Liver (tissue), 9 donors: ENCODE data around the gene GMDS. TPM values are rescaled to one million over a fixed set of nuclear protein-coding genes. Genes with fewer than 3 reads are reported as not detected.

Experiments
- DNase-seq: peaks from one replicate; pipeline ENCODE4 v3.0.0-alpha.2; 2017; ENCODE audit warnings: low spot score
- H3K27ac ChIP-seq, 2 donors: one replicate each; pipeline ENCODE4 v1.7.0; 2013; ENCODE audit warnings: inconsistent platforms in 2 of 2, low read length in 2 of 2, control low read depth in 1 of 2, low read depth in 1 of 2, mild to moderate bottlenecking in 1 of 2
- H3K27me3 ChIP-seq, 4 donors: one replicate each; pipeline versions ENCODE4 v1.6.1 to v1.7.0; 2013; ENCODE audit warnings: low read length in 3 of 4, inconsistent platforms in 1 of 4, mild to moderate bottlenecking in 1 of 4, moderate library complexity in 1 of 4; ENCODE audit not compliant: control insufficient read depth in 4 of 4, insufficient read depth in 4 of 4
- H3K36me3 ChIP-seq, 4 donors: one replicate each; pipeline versions ENCODE4 v1.6.1 to v1.7.0; 2013; ENCODE audit warnings: low read length in 3 of 4, mild to moderate bottlenecking in 3 of 4, low read depth in 1 of 4, moderate library complexity in 1 of 4; ENCODE audit not compliant: control insufficient read depth in 4 of 4, insufficient read depth in 3 of 4
- H3K4me1 ChIP-seq, 4 donors: one replicate each; pipeline versions ENCODE4 v1.6.1 to v1.7.0; 2013; ENCODE audit warnings: low read length in 3 of 4, mild to moderate bottlenecking in 3 of 4, moderate library complexity in 1 of 4; ENCODE audit not compliant: control insufficient read depth in 4 of 4, insufficient read depth in 4 of 4
- H3K4me3 ChIP-seq, 3 donors: one replicate each; pipeline versions ENCODE4 v1.6.1 to v1.7.0; 2013; ENCODE audit warnings: low read length in 3 of 3, control low read depth in 1 of 3, low read depth in 1 of 3, mild to moderate bottlenecking in 1 of 3
- H3K9ac ChIP-seq, 2 donors: one replicate each; pipeline ENCODE4 v1.7.0; 2013; ENCODE audit warnings: low read length in 2 of 2, mild to moderate bottlenecking in 2 of 2, moderate library complexity in 2 of 2, control low read depth in 1 of 2, low read depth in 1 of 2
- H3K9me3 ChIP-seq, 4 donors: one replicate each; pipeline versions ENCODE4 v1.6.1 to v1.7.0; 2013; ENCODE audit warnings: low read length in 3 of 4; ENCODE audit not compliant: control insufficient read depth in 4 of 4
- ATF3 ChIP-seq: IDR thresholded peaks from 2 replicates; pipeline ENCODE4 v1.6.1; 2016; ENCODE audit warnings: antibody characterized with exemption
- EGR1 ChIP-seq, 2 donors: IDR thresholded peaks; 2 replicates each; pipeline ENCODE4 v1.6.1; 2016 to 2018; ENCODE audit warnings: antibody characterized with exemption in 2 of 2, low read depth in 2 of 2
- FOXA1 ChIP-seq: IDR thresholded peaks from 2 replicates; pipeline ENCODE4 v1.6.1; 2016; ENCODE audit warnings: antibody characterized with exemption
- FOXA2 ChIP-seq: IDR thresholded peaks from 2 replicates; pipeline ENCODE4 v1.6.1; 2016; ENCODE audit warnings: antibody characterized with exemption
- GABPA ChIP-seq, 2 donors: IDR thresholded peaks in 1 of 2; conservative IDR thresholded peaks in 1 of 2; 2 replicates each; pipeline ENCODE4 v1.6.1; 2016; ENCODE audit warnings: antibody characterized with exemption in 2 of 2, mild to moderate bottlenecking in 1 of 2, moderate library complexity in 1 of 2
- HNF4A ChIP-seq, 2 donors: conservative IDR thresholded peaks; 2 replicates each; pipeline ENCODE4 v1.6.1; 2016; ENCODE audit warnings: antibody characterized with exemption in 2 of 2, mild to moderate bottlenecking in 2 of 2
- HNF4G ChIP-seq: IDR thresholded peaks from 2 replicates; pipeline ENCODE4 v1.6.1; 2016; ENCODE audit warnings: antibody characterized with exemption
- JUND ChIP-seq, 2 donors: IDR thresholded peaks; 2 replicates each; pipeline ENCODE4 v1.6.1; 2016; ENCODE audit warnings: antibody characterized with exemption in 2 of 2
- MAX ChIP-seq: IDR thresholded peaks from 2 replicates; pipeline ENCODE4 v1.6.1; 2016; ENCODE audit warnings: antibody characterized with exemption
- REST ChIP-seq: IDR thresholded peaks from 2 replicates; pipeline ENCODE4 v1.6.1; 2016; ENCODE audit warnings: antibody characterized with exemption, mild to moderate bottlenecking
- RXRA ChIP-seq, 2 donors: IDR thresholded peaks; 2 replicates each; pipeline ENCODE4 v1.6.1; 2017 to 2018; ENCODE audit warnings: antibody characterized with exemption in 2 of 2, mild to moderate bottlenecking in 1 of 2
- SP1 ChIP-seq: IDR thresholded peaks from 2 replicates; pipeline ENCODE4 v1.6.1; 2018; ENCODE audit warnings: antibody characterized with exemption, mild to moderate bottlenecking
- TAF1 ChIP-seq: conservative IDR thresholded peaks from 2 replicates; pipeline ENCODE4 v1.6.1; 2016; ENCODE audit warnings: antibody characterized with exemption, mild to moderate bottlenecking
- YY1 ChIP-seq: IDR thresholded peaks from 2 replicates; pipeline ENCODE4 v1.6.1; 2016; ENCODE audit warnings: antibody characterized with exemption, mild to moderate bottlenecking
- ZBTB33 ChIP-seq: IDR thresholded peaks from 2 replicates; pipeline ENCODE4 v1.6.1; 2016; ENCODE audit warnings: antibody characterized with exemption
- WGBS: extraction: QIAGEN DNeasy Blood & Tissue Kit; methylation state at CpG from one replicate; pipeline ENCODE4 v1.1.7; 2013; 5-methylcytosine and 5-hydroxymethylcytosine counted together
- polyA plus RNA-seq, 2 donors: library from polyadenylated mRNA; stranded (reverse) in 1 of 2; unstranded in 1 of 2; fragments of 200-250 nt in 1 of 2; fragments of >200 nt in 1 of 2; fragmentation: Nextera tagmentation in 1 of 2; extraction: Ambion mirVana in 1 of 2; gene quantifications; one replicate each; pipeline versions ENCODE4 v1.2.1 to v1.2.3, GENCODE V29; 2013 to 2015
- total RNA-seq, 2 donors: library from RNA; depleted of rRNA; stranded (reverse); fragments of >200 nt; gene quantifications; one replicate each; pipeline ENCODE4 v1.2.3, GENCODE V29; 2014
- donor health status: healthy.
- donor health status: healthy.
- donor health status: healthy.
- donor health status: healthy.
- donor health status: healthy.

Gene GMDS
- total and polyA plus RNA-seq, 4 donors: 3.5 to 15.6 (median 13.0) TPM

GRCh38 chr6:1798965-1799325 is 446.5 kb downstream of the GMDS start:
- Histone ChIP-seq H3K9ac (no peak overlapping the region), H3K9me3 (no peaks in the 10 kb centered on the region), H3K27ac (no peak overlapping the region), H3K27me3 (no peaks in the 10 kb centered on the region), H3K4me3 (no peak overlapping the region), H3K4me1 (no peaks in the 10 kb centered on the region), H3K36me3 (no peaks in the 10 kb centered on the region)
- no peak for DNase-seq
- TF ChIP-seq RXRA (IDR thresholded peaks at IDR 0.05): no peak
- 92% methylated on average over 8 of the region's 8 CpGs for WGBS

GRCh38 chr6:1798303-1798964 is 447.0 kb downstream of the GMDS start:
- TF ChIP-seq SP1 (no peak), TAF1 (no peak), FOXA1 (no peak), FOXA2 (no peak), JUND (IDR thresholded peaks at IDR 0.05) (no peak), ATF3 (no peak)
- DNase-seq: no peak
- H3K27ac ChIP-seq: no peak overlapping the region
- H3K9me3 ChIP-seq: no peaks in the 10 kb centered on the region
- WGBS: 97% methylated on average over 9 of the region's 9 CpGs
- H3K9ac ChIP-seq: no peak overlapping the region
- H3K36me3 ChIP-seq: no peaks in the 10 kb centered on the region
- no peak overlapping the region for H3K4me3 ChIP-seq
- no peaks in the 10 kb centered on the region for H3K27me3 ChIP-seq
- no peaks in the 10 kb centered on the region for H3K4me1 ChIP-seq

- TF ChIP-seq TAF1: no peak
- no peak for TF ChIP-seq JUND (IDR thresholded peaks at IDR 0.05)
- TF ChIP-seq ATF3: no peak
- no peak for TF ChIP-seq HNF4G
- TF ChIP-seq RXRA (IDR thresholded peaks at IDR 0.05): no peak
- no peak for TF ChIP-seq FOXA2
- TF ChIP-seq GABPA (IDR thresholded peaks at IDR 0.05 in 1 of 2, conservative IDR thresholded peaks at IDR 0.05 in 1 of 2): no peak
- TF ChIP-seq SP1: no peak
- no peak for TF ChIP-seq REST
- TF ChIP-seq YY1: no peak
- no peak for TF ChIP-seq EGR1 (IDR thresholded peaks at IDR 0.05; ENCODE audit: low read depth in 2 of 2)
- no peak for TF ChIP-seq ZBTB33
- no peak for TF ChIP-seq MAX
- no peak for TF ChIP-seq HNF4A (conservative IDR thresholded peaks at IDR 0.05)
- Histone ChIP-seq H3K36me3 (no peaks in the 10 kb centered on the region), H3K4me3 (no peak overlapping the region), H3K27ac (peak overlapping the region in 1 of 2 donors; percentile 64), H3K27me3 (no peaks in the 10 kb centered on the region), H3K4me1 (no peaks in the 10 kb centered on the region), H3K9me3 (no peaks in the 10 kb centered on the region), H3K9ac (no peak overlapping the region)
- WGBS: 80% methylated on average over 1 of the region's 1 CpG
- DNase-seq: no peak
These were observed 447.6 kb downstream of the GMDS start for GRCh38 chr6:1797801-1798200.
